Subcutaneous adipose tissue (tissue), 4 donors: ENCODE results near the gene CLN5. TPM values are rescaled to one million over a fixed set of nuclear protein-coding genes. Genes with fewer than 3 reads are reported as not detected.

Experiments
- total RNA-seq, 4 donors: library from RNA; depleted of rRNA; stranded (reverse); fragments of >200 nt; gene quantifications; one replicate each; pipeline ENCODE4 v1.1.0, GENCODE V29; 2016
- TF ChIP-seq, protein P1 (sequence below): fragments of 450-650 bp; IDR thresholded peaks from one replicate; pipeline ENCODE4 v1.5.1; 2016; ENCODE audit warnings: low read depth, mild to moderate bottlenecking, control low read depth, antibody characterized with exemption, moderate library complexity

CLN5 gene
- total RNA-seq, 4 donors from 2014 or later = 28.8 to 42.1 (median 34.5) TPM

DNA sequence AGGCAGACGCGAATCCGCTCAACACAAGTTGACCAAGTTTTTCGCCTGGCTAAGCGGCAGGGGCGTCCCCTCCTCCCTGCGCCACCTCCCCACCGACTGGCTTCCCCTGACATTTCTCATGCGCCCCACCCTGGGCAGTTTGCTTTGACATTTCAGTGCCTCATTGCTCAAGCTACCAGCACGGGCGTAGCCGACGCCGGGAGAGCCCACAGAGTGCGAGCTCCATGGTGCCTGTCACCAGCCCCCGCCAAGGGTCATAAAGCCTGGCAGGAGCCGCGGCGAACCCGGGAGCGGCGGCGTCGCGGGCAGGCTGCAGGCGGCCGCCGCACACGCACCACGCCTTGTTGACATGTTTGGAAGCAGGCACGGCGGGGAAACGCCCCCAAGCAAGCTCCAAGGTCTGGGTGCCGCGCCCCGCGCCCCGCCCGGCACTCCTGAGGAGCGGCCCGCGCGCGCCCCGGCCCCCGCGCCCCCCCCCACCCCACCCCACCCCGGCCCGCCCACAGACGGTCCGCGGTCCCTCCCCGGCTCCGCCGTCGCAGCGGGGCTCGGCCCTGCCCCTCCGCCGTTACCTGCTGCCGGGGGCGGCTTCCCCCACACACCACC, 34.5 kb downstream of the CLN5 start:
- TF ChIP-seq, protein P1, sequence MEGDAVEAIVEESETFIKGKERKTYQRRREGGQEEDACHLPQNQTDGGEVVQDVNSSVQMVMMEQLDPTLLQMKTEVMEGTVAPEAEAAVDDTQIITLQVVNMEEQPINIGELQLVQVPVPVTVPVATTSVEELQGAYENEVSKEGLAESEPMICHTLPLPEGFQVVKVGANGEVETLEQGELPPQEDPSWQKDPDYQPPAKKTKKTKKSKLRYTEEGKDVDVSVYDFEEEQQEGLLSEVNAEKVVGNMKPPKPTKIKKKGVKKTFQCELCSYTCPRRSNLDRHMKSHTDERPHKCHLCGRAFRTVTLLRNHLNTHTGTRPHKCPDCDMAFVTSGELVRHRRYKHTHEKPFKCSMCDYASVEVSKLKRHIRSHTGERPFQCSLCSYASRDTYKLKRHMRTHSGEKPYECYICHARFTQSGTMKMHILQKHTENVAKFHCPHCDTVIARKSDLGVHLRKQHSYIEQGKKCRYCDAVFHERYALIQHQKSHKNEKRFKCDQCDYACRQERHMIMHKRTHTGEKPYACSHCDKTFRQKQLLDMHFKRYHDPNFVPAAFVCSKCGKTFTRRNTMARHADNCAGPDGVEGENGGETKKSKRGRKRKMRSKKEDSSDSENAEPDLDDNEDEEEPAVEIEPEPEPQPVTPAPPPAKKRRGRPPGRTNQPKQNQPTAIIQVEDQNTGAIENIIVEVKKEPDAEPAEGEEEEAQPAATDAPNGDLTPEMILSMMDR = no peak

DNA sequence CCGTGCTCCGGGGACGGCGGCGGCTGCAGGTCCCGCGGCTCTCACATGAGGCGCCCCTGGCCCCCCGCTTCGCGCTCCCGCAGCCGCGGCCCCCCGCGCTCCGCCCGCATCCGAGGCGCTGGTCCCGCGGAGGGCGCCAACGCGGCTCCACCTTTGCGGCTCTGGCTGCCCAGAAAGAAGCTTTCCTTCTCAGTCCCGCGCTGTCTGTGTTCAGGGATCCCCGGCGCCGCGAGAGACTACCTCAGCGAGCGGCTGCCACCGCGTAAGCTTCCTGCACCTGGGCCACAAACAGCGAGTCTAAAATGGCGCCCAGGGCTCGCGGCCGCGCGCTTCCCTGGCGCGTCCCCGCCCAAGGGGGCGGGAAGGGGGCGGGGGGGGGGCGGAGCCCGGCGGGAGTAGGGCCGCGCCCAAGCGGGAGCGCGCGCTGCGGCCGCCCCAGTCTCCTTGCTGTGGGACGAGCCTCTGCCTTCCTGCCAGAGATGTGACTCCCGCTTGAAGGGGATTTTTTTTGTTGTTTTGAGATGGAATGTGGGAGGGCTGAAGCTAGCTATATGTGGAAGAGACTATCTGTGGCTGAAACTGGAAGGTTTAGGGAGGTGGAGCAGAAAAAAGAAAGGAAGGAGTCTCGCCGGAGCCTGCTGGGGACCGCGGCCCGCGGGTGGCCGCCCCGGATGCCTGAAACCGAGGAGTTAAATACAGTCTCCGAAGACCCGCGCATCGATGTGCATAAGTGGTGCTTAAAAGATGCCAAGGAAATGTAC, 35.2 kb downstream of the CLN5 start, which contains the start of gene FBXL3:
Gene FBXL3, minus strand, starts transcription at position 299 of the 761 bp plus-strand sequence. CDS start 5,299 bp downstream, outside the sequence.
- TF ChIP-seq, protein P1 = no peak

DNA sequence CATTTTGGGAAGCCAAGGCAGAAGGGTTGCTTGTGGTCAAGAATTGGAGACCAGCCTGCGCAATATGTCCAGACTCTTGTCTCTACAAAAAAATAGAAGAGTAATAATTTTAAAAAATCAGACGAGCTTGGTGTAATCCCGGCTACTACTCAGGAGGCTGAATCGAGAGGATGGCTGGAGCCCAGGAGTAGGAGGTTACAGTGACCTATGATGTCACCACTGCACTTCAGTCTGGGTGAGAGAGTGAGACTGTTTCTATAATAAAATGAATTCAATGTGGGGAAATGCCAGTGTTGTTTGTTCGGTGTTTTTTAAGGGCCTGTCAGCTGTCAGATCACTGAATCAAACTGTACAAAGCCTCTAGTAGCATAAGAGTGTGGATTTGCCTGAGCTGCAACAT, 36.3 kb downstream of the CLN5 start:
- TF ChIP-seq, protein P1 = no peak

- TF ChIP-seq, protein P1 = no peak
These were observed 37.6 kb downstream of the CLN5 start for GRCh38 chr13:77029436-77029835.

- TF ChIP-seq, protein P1 = no peak
These were observed 39.9 kb downstream of the CLN5 start for GRCh38 chr13:77031656-77032243.

DNA sequence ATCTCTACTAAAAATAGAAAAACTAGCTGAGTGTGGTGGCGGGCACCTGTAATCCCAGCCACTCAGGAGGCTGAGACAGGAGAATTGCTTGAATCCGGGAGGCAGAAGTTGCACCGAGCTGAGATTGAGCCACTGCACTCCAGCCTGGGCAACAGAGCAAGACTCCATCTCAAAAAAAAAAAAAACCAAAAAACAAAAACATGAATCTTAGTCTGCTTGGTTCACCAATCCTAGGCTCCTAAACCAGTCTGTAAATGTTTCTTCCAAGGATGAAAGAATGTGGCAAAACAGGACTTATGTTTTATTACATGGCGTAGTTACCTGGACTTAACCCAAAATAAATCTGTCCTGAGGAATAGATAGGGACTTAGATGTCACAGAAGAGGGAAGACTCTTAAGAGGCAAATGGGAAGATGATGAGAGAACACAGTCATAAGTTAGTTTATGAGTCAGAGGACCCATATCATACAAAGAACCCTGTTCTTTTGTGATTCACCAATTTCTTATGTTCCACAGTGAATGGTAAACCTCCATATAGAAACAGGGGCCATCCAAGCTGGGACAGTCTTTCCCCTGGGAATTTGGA, 41.9 kb downstream of the CLN5 start:
- TF ChIP-seq, protein P1 = no peak

DNA sequence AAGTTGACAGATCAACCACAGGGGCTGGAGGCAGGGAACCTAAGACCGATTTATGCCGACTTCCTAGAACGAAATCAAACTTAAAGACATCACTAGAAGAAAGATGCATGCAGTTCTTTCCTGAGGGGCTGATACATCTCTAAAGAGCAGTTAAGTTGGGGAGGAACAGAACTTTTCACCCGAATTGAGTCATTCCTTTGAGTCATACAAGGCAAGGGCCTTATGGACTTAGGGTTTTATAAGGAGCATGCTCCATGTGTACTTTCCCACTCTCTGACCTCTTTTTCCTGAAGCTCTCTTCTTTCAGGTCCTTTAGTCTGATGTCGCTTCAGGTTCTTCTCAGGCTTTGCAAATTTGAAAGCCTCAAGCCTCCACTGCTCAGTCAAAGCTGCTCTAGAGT, 43.0 kb downstream of the CLN5 start:
- TF ChIP-seq, protein P1 = no peak
